Spleen (tissue), 11 donors: ENCODE data around the gene EAPP. TPM values are rescaled to one million over a fixed set of nuclear protein-coding genes. Genes with fewer than 3 reads are reported as not detected.

Experiments
- DNase-seq: peaks from one replicate; pipeline ENCODE4 v3.0.0-alpha.2; 2020
- H3K27ac ChIP-seq, 8 donors: fragments of 200-600 bp; sonication (generic) in 7 of 8; 1 replicate in 4 of 8; 2 replicates in 4 of 8; pipeline versions ENCODE4 v1.5.0 to v1.8.0; 2016 to 2021; ENCODE audit warnings: inconsistent platforms in 4 of 8, mild to moderate bottlenecking in 4 of 8, moderate library complexity in 1 of 8
- H3K27me3 ChIP-seq, 7 donors: fragments of 200-600 bp; sonication (generic) in 6 of 7; replicated peaks in 1 of 7; 1 replicate in 4 of 7; 2 replicates in 3 of 7; pipeline versions ENCODE4 v1.5.0 to v1.8.0; 2016 to 2021; ENCODE audit warnings: inconsistent platforms in 3 of 7, mild to moderate bottlenecking in 1 of 7
- H3K36me3 ChIP-seq, 6 donors: fragments of 200-600 bp; sonication (generic) in 5 of 6; 1 replicate in 4 of 6; 2 replicates in 2 of 6; pipeline versions ENCODE4 v1.5.0 to v1.8.0; 2016 to 2021; ENCODE audit warnings: inconsistent platforms in 2 of 6
- H3K4me1 ChIP-seq, 6 donors: fragments of 200-600 bp; sonication (generic) in 5 of 6; 1 replicate in 3 of 6; 2 replicates in 3 of 6; pipeline versions ENCODE4 v1.5.0 to v1.8.0; 2016 to 2021; ENCODE audit warnings: inconsistent platforms in 3 of 6
- H3K4me3 ChIP-seq, 8 donors: fragments of 200-600 bp; sonication (generic) in 7 of 8; 1 replicate in 4 of 8; 2 replicates in 4 of 8; pipeline versions ENCODE4 v1.5.0 to v1.8.0; 2016 to 2021; ENCODE audit warnings: inconsistent platforms in 4 of 8, mild to moderate bottlenecking in 4 of 8, moderate library complexity in 2 of 8
- H3K9me3 ChIP-seq, 8 donors: fragments of 200-600 bp; sonication (generic) in 7 of 8; 1 replicate in 4 of 8; 2 replicates in 4 of 8; pipeline versions ENCODE4 v1.5.0 to v1.8.0; 2016 to 2021; ENCODE audit warnings: inconsistent platforms in 4 of 8
- POLR2A ChIP-seq, 3 donors: fragments of 450-650 bp; IDR thresholded peaks; one replicate each; pipeline ENCODE4 v1.5.1; 2017; ENCODE audit warnings: antibody characterized with exemption in 3 of 3, mild to moderate bottlenecking in 1 of 3
- POLR2AphosphoS5 ChIP-seq, 3 donors: sonication (generic); formaldehyde crosslinking; IDR thresholded peaks; one replicate each; pipeline ENCODE4 v1.5.1; 2017; ENCODE audit warnings: antibody characterized with exemption in 3 of 3
- WGBS, 5 donors: extraction: QIAGEN DNeasy Blood & Tissue Kit in 3 of 5; methylation state at CpG; one replicate each; pipeline versions ENCODE4 v1.1.5 to v1.1.7; 2013 to 2018; 5-methylcytosine and 5-hydroxymethylcytosine counted together
- intact Hi-C: fragments of 100-400 bp; cut with DNase I; formaldehyde crosslinking; loops from one replicate; pipeline ENCODE4 v1.15.0; 2023; ENCODE audit warnings: low total_unique reads
- polyA plus RNA-seq, 3 donors: library from polyadenylated mRNA; stranded (reverse); fragments of 200-250 nt; gene quantifications; one replicate each; pipeline ENCODE4 v1.2.1, GENCODE V29; 2013
- total RNA-seq, 7 donors: library from RNA; depleted of rRNA in 3 of 7; stranded (reverse); fragments of >200 nt in 3 of 7; fragmentation: NEBNext Ultra II Directional in 4 of 7; extraction: Animal tissue kit (Norgen Biotek cat#: 25700) in 4 of 7; gene quantifications; one replicate each; pipeline versions ENCODE4 v1.1.0 to v1.2.1, GENCODE V29; 2016 to 2021
- TF ChIP-seq, protein P1 (sequence below), 11 experiments: fragments of 200-600 bp in 7 of 11; fragments of 450-650 bp in 4 of 11; sonication (generic) in 4 of 11; IDR thresholded peaks in 8 of 11; conservative IDR thresholded peaks in 3 of 11; 1 replicate in 7 of 11; 2 replicates in 4 of 11; pipeline versions ENCODE4 v1.4.0 to v1.8.0; 2016 to 2021; ENCODE audit warnings: antibody characterized with exemption in 11 of 11, inconsistent platforms in 4 of 11, mild to moderate bottlenecking in 1 of 11
- donor health status: healthy with polysubstance abuse.
- donor health status: DM: no; HTN: no; CAD: no; lungs with moderate emphysema.
- donor health status: DM: no; HTN: no; CAD: no.
- donor health status: Bipolar disorder and iron deficiency.
- donor health status: healthy.
- donor health status: DM: no; HTN: no; CAD: no.
- donor health status: DM: yes; HTN: yes; CAD: no.

Gene EAPP
- total and polyA plus RNA-seq, 10 donors: 26.7 to 44.9 (median 36.8) TPM

DNA sequence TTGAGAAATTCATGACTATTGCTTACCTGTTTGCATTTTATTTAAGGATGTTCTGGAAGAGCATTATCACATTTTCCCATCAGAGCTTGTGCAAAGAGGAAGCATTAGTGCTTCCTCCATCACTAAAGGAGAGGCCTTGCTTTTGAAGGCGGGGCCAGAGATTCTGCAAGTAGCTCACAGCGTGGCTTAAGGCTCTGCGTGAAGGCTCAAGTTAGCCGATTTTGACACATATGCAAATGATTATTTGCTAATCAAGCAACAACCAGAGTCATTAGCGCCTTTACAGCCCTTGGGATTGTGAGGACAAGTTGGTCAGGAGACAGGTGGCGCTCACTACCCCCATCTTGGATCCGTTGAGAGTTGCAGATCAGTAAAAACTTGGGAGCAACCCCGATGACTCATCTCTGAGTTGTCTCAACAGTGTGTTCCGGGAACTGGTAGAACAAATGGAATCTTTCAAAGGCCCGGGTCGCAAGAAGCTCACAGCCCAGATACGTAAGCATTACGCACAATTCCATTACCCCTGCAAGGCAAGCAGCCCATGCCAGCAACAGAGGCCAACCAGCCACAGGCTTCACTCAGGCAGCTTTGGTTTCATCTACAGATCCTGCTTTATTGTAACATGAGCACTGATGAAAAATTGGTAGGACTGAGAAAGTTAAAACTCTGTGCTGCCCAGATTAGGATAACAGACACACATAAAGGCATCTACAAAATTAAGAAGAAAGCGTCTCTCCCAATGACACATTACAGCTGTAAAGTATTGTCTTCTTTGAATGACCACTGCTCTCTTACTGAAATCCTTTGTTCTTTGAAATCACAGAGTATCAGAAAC, 42.6 kb downstream of the EAPP start:
- Histone ChIP-seq H3K36me3 (no peaks in the 10 kb centered on the region), H3K4me1 (peaks cover 0 to 11% (median 3%) of the 10 kb centered on the region in 6 donors), H3K4me3 (no peak overlapping the region), H3K27me3 (no peaks in the 10 kb centered on the region), H3K27ac (peak overlapping the region in 6 of 8 donors; percentile 53 to 76 (median 64)), H3K9me3 (no peaks in the 10 kb centered on the region)
- TF ChIP-seq POLR2A (IDR thresholded peaks at IDR 0.05): no peak
- TF ChIP-seq, protein P1, sequence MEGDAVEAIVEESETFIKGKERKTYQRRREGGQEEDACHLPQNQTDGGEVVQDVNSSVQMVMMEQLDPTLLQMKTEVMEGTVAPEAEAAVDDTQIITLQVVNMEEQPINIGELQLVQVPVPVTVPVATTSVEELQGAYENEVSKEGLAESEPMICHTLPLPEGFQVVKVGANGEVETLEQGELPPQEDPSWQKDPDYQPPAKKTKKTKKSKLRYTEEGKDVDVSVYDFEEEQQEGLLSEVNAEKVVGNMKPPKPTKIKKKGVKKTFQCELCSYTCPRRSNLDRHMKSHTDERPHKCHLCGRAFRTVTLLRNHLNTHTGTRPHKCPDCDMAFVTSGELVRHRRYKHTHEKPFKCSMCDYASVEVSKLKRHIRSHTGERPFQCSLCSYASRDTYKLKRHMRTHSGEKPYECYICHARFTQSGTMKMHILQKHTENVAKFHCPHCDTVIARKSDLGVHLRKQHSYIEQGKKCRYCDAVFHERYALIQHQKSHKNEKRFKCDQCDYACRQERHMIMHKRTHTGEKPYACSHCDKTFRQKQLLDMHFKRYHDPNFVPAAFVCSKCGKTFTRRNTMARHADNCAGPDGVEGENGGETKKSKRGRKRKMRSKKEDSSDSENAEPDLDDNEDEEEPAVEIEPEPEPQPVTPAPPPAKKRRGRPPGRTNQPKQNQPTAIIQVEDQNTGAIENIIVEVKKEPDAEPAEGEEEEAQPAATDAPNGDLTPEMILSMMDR (IDR thresholded peaks at IDR 0.05 in 8 of 11, conservative IDR thresholded peaks at IDR 0.05 in 3 of 11): no peak
- TF ChIP-seq POLR2AphosphoS5 (IDR thresholded peaks at IDR 0.05): peak in 2 of 3 donors; percentile 57 to 63
- DNase-seq: no peak
- 49 to 72% (median 53%) methylated on average over 14 of the region's 14 CpGs for WGBS, 5 donors
- intact Hi-C loops: no loop called here

DNA sequence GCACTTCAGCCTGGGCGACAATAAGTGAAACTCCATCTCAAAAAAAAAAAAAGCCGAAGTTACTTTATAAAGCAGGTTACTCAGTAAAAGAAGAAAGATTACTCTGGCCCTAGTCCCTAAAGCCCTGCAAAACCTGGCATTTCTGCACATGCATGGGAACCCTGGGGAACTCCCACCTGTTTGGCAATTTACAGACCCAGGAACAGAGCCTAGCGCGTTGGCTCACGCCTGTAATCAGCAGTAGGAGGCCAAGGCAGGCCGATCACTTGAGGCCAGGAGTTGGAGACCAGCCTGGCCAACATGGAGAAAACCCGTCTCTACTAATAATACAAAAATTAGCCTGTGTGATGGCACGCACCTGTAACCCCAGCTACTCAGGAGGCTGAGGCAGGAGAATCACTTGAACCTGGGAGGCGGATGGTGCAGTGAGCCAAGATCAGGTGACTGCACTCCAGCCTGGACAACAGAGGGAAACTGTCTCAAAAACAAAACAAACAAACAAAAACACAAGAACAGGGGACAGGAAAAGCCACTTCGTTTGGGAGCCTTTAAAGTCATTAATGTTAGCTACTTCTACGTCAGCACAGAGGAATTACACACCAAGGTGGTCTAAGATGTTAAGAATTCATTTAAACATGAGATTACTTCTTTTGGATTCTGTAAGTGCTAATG, 43.4 kb downstream of the EAPP start:
- TF ChIP-seq, protein P1 (IDR thresholded peaks at IDR 0.05 in 8 of 11, conservative IDR thresholded peaks at IDR 0.05 in 3 of 11): no peak
- no peak for TF ChIP-seq POLR2AphosphoS5 (IDR thresholded peaks at IDR 0.05)
- TF ChIP-seq POLR2A (IDR thresholded peaks at IDR 0.05): no peak
- intact Hi-C loops: no loop called here
- Histone ChIP-seq H3K4me3 (no peak overlapping the region), H3K27ac (peak overlapping the region in 6 of 8 donors; percentile 44 to 76 (median 64)), H3K36me3 (no peaks in the 10 kb centered on the region), H3K4me1 (peaks cover 0 to 11% (median 3%) of the 10 kb centered on the region in 6 donors), H3K27me3 (no peaks in the 10 kb centered on the region), H3K9me3 (no peaks in the 10 kb centered on the region)
- DNase-seq: no peak
- 84 to 93% (median 86%) methylated on average over 11 of the region's 11 CpGs for WGBS, 5 donors

DNA sequence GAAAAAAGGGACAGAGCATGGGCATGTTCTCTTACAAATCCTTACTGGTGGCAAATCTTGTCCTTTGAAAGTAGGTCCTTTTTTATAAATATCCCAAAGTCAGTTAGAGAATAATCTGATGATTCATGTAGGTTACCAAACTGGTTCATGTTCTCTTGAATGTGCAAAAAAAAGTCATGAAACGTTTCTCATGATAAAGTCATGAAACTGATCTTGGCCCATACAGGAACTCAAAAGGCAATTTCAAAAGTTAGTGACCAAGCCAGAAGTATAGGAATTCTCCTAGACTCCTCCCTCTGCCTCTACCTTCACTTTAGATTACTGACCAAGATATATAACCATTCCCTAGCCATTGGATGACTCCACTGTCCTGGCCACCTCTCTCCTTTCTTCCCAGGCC, 50.2 kb downstream of the EAPP start:
- 22 to 50% (median 45%) methylated on average over 1 of the region's 1 CpG for WGBS, 5 donors
- Histone ChIP-seq H3K27me3 (no peaks in the 10 kb centered on the region), H3K4me1 (no peaks in the 10 kb centered on the region), H3K9me3 (no peaks in the 10 kb centered on the region), H3K36me3 (no peaks in the 10 kb centered on the region), H3K27ac (no peak overlapping the region), H3K4me3 (no peak overlapping the region)
- intact Hi-C loops: no loop called here
- TF ChIP-seq POLR2A (IDR thresholded peaks at IDR 0.05) (no peak), POLR2AphosphoS5 (IDR thresholded peaks at IDR 0.05) (no peak)
- TF ChIP-seq, protein P1 (IDR thresholded peaks at IDR 0.05 in 8 of 11, conservative IDR thresholded peaks at IDR 0.05 in 3 of 11): no peak
- no peak for DNase-seq

DNA sequence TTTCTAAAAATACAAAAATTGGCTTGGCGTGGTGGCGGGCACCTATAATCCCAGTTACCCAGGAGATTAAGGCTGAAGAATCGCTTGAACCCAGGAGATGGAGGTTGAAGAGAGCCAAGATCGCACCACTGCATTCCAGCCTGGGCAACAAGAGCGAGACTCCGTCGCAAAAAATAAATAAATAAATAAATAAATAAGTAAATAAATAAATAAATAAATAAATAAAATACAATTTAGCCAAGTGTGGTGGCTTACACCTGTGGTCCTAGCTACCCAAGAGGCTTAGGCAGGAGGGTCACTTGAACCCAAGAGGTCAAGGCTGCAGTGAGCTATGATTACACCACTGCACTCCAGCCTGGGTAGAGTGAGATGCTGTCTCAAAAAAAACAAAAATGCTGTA, 51.0 kb downstream of the EAPP start:
- 97 to 99% (median 98%) methylated on average over 7 of the region's 7 CpGs for WGBS, 5 donors
- TF ChIP-seq POLR2AphosphoS5 (IDR thresholded peaks at IDR 0.05): no peak
- TF ChIP-seq, protein P1 (IDR thresholded peaks at IDR 0.05 in 8 of 11, conservative IDR thresholded peaks at IDR 0.05 in 3 of 11): no peak
- TF ChIP-seq POLR2A (IDR thresholded peaks at IDR 0.05): no peak
- Histone ChIP-seq H3K4me1 (no peaks in the 10 kb centered on the region), H3K27me3 (no peaks in the 10 kb centered on the region), H3K9me3 (no peaks in the 10 kb centered on the region), H3K36me3 (no peaks in the 10 kb centered on the region), H3K27ac (no peak overlapping the region), H3K4me3 (no peak overlapping the region)
- no peak for DNase-seq
- intact Hi-C loops: no loop called here
